Dermis blood vessel endothelial cell (primary cell): ENCODE data around the gene PRPSAP1. TPM values are rescaled to one million over a fixed set of nuclear protein-coding genes. Genes with fewer than 3 reads are reported as not detected.
"Not testable (repeated sequence)": the region's sequence is repeated elsewhere in the genome, so short reads cannot be mapped to it uniquely, and the experiment has no call there.

Source experiments
- DNase-seq: peaks from one replicate; pipeline ENCODE4 v3.0.0; 2010
- total RNA-seq: library from RNA; depleted of rRNA; stranded (reverse); fragments of >200 nt; gene quantifications from 2 replicates; pipeline ENCODE4 v1.2.3, GENCODE V29; 2014

The PRPSAP1 gene
- total RNA-seq, 1 donor from 2014 or later: 128 TPM

- DNase-seq: peak; percentile 67
These were observed 29.3 kb upstream of the PRPSAP1 start for GRCh38 chr17:76382803-76383545.

GRCh38 chr17:76382351-76382802, 28.7 kb upstream of the PRPSAP1 start:
- peak; percentile 47 for DNase-seq

- DNase-seq: peak; percentile 27
These were observed 28.1 kb upstream of the PRPSAP1 start for GRCh38 chr17:76381633-76382350.

- no peak for DNase-seq
These were observed 26.1 kb upstream of the PRPSAP1 start for GRCh38 chr17:76379646-76380376.

- no peak for DNase-seq
These were observed 25.5 kb upstream of the PRPSAP1 start for GRCh38 chr17:76379275-76379641.

GRCh38 chr17:76378548-76379274, 25.0 kb upstream of the PRPSAP1 start:
- DNase-seq: peak; percentile 56

- no peak for DNase-seq
These were observed 22.8 kb upstream of the PRPSAP1 start for GRCh38 chr17:76376318-76377133.

- peak; percentile 93 for DNase-seq
These were observed 18.2 kb upstream of the PRPSAP1 start for GRCh38 chr17:76371656-76372628.

GRCh38 chr17:76370261-76370993, 16.7 kb upstream of the PRPSAP1 start:
- peak; percentile 90 for DNase-seq

- DNase-seq: no peak
These were observed 16.1 kb upstream of the PRPSAP1 start for GRCh38 chr17:76369804-76370203.

- no peak for DNase-seq
These were observed 15.7 kb upstream of the PRPSAP1 start for GRCh38 chr17:76369379-76369778.

- DNase-seq: no peak
These were observed 14.8 kb upstream of the PRPSAP1 start for GRCh38 chr17:76368545-76368944.

GRCh38 chr17:76367642-76368041, 13.9 kb upstream of the PRPSAP1 start:
- no peak for DNase-seq

- no peak for DNase-seq
These were observed 12.5 kb upstream of the PRPSAP1 start for GRCh38 chr17:76366247-76366646.

GRCh38 chr17:76365256-76365903, 11.7 kb upstream of the PRPSAP1 start:
- DNase-seq: peak; percentile 53

GRCh38 chr17:76363107-76363842, 9.6 kb upstream of the PRPSAP1 start:
- DNase-seq: no peak

GRCh38 chr17:76360461-76360860, 6.7 kb upstream of the PRPSAP1 start:
- DNase-seq: no peak

GRCh38 chr17:76359776-76360175, 6.1 kb upstream of the PRPSAP1 start:
- not testable (repeated sequence) for DNase-seq

- DNase-seq: no peak
These were observed 5.7 kb upstream of the PRPSAP1 start for GRCh38 chr17:76359375-76359774.
